DMS153 treated with DMSO at 0.1 percent for 48 hours (cell line): ENCODE measurements around the gene CPA2.
A peak's percentile ranks its signal among the peaks of the same experiment; 100 is the strongest.
"Not testable (repeated sequence)": the region's sequence is repeated elsewhere in the genome, so short reads cannot be mapped to it uniquely, and the experiment has no call there.

Experiments
- DNase-seq: peaks from one replicate; lab custom pipeline; 2025; ENCODE audit not compliant: unreplicated experiment; lab: John Stamatoyannopoulos, UW

Gene CPA2

GRCh38 chr7:130305433-130306042, 38.9 kb downstream of the CPA2 start:
- no peak for DNase-seq

DNA sequence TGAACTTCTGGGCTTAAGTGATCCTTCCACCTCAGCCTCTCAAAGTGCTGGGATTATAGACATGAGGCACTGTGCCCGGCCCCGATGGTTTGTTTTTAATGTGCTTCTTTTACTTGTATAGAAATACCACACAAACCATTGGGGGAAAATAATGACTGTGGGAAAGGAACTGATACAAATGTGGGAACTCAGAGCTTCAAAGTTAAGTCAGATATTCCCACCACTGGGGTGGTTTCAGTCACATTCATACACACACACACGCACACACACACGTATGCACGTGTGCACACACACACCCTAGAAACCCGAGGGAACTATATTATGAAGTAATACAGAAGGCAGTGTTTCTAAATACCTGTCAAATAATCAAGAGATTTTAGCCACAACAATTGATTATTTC, 43.3 kb downstream of the CPA2 start:
- no peak for DNase-seq

- no peak for DNase-seq
These were observed 47.6 kb downstream of the CPA2 start for GRCh38 chr7:130314305-130314704.

DNA sequence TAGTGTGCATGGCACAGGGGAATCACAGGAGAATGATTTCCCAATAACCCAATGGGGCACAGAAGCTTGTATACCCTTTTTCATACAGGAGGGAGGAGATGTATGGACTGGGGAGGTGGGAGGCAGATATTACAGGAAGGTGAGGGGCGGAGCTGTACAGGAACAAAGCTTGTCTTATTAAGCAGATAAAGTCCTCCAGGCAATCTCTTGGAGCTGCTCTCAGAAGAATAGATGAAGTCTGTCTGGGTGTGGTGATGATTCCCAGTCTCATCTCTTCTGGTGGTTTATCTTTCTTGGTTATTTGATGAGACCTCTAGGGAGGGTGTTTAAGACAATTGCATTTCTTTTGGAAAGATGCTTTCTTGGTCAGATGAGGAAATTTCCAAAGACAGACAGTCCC, 52.9 kb downstream of the CPA2 start:
- no peak for DNase-seq

DNA sequence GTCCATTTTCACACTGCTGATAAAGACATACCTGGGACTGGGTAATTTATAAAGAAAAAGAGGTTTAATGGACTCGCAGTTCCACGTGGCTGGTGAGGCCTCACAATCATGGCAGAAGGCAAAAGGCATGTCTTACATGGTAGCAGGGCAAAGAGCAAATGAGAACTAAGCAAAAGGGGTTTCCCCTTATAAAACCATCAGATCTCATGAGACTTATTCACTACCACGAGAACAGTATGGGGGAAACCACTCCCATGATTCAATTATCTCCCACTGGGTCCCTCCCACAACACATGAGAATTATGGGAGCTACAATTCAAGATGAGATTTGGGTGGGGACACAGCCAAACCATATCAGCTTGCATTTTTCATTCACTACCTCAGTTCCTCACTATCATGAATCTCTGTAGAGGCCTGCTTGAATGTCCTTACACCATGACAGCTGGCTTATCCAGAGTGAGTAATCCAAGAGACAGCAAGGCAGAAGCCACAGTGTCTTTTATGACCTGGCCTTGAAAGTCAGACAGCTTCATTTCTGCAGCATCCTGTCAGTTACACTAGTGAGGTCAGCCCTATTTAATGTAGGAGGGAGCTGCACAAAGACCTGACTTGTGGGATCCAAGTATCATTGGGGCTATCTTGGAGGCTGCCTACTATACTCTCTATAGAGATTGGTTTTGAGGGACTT, 55.0 kb downstream of the CPA2 start:
- not testable (repeated sequence) for DNase-seq

DNA sequence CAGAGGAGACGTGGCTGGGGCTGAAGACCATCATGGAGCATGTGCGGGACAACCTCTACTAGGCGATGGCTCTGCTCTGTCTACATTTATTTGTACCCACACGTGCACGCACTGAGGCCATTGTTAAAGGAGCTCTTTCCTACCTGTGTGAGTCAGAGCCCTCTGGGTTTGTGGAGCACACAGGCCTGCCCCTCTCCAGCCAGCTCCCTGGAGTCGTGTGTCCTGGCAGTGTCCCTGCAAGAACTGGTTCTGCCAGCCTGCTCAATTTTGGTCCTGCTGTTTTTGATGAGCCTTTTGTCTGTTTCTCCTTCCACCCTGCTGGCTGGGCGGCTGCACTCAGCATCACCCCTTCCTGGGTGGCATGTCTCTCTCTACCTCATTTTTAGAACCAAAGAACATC, 56.0 kb downstream of the CPA2 start:
- no peak for DNase-seq

DNA sequence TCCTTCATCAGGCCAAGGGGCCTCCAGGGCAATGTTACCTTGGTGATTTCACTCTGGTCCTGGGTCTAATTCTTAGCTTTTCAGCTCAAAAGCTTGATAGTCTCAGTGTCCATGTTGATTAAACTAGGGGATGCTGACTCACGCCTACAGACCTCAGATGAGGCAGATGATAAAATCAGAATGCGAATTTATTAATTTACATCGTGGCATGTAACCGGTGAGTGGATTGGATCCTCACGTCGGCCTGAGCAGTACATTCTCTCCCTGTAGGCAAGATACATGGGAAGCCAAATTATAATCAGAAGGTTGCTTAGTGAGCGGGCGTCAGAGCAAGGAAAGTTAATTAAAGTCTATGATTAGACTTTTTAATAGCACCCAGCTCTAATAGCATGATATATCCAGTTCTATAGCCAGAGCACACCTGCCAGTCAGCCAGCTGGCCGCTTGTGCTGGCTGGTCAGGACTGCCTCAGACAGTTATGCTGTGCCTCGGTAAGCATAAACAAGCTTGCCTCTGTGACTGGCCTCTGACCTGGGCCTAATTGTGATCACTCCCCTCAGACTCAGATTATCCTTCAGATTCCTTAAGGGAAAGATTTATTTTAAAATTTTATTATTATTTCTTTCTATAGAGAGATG, 57.8 kb downstream of the CPA2 start:
- DNase-seq = no peak

DNA sequence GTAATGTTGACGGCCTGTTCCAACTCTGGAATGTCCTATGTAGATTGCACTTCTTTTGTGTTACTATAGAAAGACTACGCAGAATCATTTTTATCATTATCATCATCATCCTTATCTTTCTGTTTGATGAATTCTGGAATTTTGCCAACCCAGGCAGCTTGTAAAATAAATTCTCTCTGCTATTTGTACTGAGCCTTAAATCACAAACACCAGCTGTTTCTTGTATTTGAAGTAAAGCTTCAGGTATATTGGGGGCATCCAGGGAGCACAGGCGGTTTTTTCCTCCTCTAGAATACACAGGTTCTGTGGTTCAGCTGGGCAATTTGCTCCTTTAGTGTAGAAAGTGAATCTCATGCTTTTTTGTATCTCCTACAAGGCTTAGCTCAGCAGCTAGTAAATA, 63.0 kb downstream of the CPA2 start:
- peak; percentile 34 for DNase-seq

DNA sequence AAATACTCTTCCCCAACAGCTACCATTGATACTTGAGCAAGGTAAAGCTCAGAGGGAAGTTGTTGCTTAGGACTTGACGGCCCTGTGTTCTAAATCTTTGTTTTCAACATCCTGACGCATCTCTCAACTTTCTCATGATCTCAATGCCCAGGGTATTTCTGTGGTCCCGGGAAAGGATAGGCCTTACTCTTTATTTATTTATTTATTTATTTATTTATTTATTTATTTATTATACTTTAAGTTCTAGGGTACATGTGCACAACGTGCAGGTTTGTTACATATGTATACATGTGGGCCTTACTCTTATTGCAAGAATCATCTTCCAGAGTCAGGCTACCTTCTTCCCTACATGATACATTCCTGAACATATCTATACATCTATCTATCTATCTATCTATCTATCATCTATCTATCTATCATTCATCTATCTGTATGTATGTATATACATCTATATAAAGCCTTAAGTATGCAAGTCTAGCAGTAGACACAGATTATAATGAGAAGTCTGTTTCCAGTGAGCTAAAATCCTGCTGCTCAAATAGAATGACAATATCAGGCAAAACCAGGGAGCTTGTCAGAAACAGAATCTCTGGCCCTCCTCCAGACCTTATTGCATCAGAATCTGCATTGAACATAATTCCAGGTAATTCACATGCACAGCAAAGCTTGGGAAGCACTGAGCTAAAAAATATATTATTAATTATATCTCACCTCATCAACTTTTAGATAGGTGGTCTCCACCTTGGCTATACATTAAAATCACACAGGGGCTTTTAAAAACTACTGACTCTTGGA, 65.8 kb downstream of the CPA2 start:
- no peak for DNase-seq

GRCh38 chr7:130333832-130334231, 67.2 kb downstream of the CPA2 start:
- no peak for DNase-seq

GRCh38 chr7:130334274-130334673, 67.6 kb downstream of the CPA2 start:
- DNase-seq = no peak

- DNase-seq = no peak
These were observed 70.8 kb downstream of the CPA2 start for GRCh38 chr7:130337410-130337971.

DNA sequence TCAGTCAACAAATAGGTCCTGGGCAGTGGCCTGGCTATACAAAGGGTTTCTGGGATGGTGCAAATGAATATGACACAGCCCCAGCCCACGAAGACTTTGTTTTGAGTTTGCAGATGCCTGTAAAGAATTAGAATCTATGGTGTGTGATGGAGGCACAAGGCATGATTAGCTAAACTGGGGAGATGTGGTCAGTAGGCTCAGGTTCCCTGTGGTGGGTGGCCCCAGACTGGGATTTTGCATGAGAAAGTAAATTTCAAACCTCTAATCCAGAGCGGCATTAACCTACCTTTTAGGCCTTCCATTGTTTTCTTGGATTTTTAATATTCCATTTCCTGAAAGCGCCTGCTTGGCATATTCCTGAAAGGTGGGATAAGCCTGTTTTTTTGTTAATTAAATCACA, 71.6 kb downstream of the CPA2 start:
- DNase-seq = no peak
